NCI-H2196 (cell line): ENCODE results near the gene APBA2.

Source experiments
- DNase-seq: peaks from one replicate; lab custom pipeline; 2025; ENCODE audit not compliant: unreplicated experiment; lab: John Stamatoyannopoulos, UW

APBA2 gene

GRCh38 chr15:28933710-28934445 lies 48.1 kb downstream of the APBA2 start:
- no peak for DNase-seq

GRCh38 chr15:28934645-28935044 lies 48.9 kb downstream of the APBA2 start:
- no peak for DNase-seq

DNA sequence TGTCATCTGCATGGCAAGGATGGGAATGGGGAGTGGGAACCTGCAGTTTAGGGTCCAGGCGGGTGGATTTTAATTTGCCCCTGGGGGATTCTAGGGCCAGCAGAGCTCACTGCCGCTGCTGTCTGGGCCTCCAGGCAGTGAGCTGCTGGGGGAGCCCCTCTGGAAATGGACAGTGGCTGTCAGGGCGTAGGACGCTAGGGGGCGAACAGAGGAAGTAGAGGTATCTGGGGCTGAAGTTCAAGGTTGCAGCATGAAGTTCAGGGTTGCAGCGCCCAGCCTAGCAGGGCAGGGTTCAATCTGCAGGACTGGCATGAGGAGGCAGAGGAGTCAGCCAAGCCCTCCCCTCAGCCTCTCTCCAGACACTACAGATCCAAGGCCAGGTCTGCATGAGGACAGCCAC lies 49.5 kb downstream of the APBA2 start:
- no peak for DNase-seq

DNA sequence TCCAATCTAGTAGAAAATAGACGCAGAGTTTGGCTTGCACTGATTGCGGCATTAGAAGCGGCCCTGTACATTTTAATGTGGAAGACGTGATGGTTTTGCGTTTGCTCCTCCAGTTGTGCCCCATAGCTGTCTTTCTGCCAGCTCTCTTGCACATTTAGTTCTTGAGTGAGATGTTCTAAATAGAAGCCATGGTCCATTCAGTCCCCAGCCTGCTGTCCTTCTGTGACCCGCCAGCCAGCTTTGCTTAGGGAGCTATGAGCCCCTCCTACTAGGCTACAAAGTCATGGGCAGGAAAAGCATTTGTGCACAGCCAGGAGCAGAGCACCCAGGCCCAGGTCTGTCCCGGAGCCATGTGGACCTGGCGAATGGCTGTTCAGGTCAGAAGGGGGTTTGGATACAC lies 50.3 kb downstream of the APBA2 start:
- no peak for DNase-seq

GRCh38 chr15:28936481-28936881 lies 50.7 kb downstream of the APBA2 start:
- no peak for DNase-seq

DNA sequence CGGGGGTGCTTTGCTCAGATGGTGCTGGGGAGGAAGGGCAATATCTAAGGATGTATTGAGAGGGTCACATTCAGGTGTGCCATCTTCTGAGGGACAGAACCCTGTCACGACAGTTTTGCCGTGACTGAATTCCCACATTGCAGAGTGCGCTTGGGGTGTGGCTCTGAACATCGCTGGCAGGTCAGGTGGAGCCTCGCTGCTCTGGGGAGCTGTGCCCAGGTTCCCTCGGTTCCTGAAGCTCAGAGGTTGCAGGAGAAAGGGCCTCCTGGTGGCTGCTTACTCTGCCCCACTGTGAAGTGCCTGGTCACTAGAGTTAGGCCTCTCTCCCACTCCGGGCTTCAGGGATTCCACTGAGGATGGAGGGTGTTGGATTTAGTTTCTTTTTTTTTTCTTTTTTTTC lies 51.5 kb downstream of the APBA2 start:
- DNase-seq = no peak

GRCh38 chr15:28942046-28942445 lies 56.3 kb downstream of the APBA2 start:
- DNase-seq = no peak

GRCh38 chr15:28942571-28942970 lies 56.8 kb downstream of the APBA2 start:
- DNase-seq = no peak

- DNase-seq = no peak
Observed at GRCh38 chr15:28943146-28943545, 57.4 kb downstream of the APBA2 start.

GRCh38 chr15:28943611-28944230 lies 57.9 kb downstream of the APBA2 start:
- no peak for DNase-seq

DNA sequence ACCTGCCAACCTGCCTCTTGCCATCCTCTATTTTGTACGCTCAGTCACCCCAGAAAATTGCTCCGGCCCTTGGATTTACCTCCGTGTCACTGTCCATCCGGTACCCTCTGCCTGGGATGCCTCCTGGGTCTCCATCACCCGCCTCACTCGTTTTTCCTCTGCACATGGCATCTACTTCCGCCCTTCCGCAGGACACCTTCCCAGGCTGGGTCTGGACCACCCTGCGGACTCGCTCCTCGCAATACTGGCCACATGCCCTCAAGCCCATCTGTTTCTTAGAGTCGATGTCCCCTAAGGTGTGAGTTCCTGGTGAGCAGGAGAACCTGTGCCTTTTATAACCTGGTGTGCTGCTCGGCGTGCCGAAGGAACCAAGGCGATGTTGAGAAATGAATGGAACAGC lies 58.5 kb downstream of the APBA2 start:
- no peak for DNase-seq

DNA sequence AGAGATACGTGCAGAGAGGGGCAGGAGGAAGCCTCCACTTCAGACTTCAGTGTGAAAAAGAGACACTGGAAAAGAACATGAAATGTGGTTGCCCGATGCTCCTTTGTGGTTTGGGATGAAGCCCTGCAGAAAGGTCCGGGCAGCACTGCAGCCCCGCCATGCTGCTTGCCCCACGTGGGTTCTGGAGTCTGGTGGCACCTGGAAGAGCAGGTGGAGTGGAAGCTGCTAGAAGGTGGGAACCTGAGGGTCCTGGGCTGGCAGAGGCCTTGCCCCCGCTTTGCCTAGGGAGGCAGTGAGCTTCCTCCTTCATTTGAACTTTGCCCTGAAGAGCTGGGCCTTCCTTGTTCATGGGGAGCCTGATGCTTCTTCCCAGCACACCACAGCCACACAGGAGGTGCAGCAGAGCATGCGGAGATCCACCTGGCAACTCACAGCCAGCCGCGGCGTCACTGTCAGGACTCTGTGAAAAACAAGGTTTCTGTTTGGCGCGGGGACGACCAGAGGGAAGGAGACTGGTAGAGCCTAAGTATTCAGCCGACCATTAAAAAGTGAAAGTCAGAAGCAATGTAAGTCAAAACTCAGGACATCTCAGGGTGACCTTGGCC lies 59.0 kb downstream of the APBA2 start:
- DNase-seq = no peak

DNA sequence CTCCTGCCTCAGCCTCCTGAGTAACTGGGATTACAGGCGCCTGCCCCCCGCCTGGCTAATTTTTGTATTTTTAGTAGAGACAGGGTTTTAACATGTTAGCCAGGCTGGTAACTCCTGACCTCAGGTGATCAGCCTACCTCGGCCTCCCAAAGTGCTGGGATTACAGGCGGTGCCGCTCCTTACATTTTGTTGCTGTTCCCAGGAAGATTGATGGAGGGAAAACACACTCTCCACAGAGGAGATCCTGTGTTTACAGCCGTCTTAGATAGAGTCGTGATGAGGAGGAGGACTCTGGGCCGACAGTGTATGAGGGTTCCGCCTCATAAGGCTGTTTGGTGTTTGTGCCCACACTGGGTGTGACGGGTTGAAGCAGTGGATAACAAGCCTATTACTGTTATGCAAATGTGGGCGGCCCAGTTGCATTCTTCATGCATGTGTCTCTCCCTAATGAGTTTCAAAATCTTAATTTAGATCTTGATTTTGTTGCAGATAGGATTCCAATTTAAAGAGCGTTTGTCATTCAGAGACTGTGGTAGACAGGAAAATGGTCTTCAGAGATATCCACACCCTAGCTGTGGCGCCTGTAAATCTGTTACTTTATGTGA lies 60.0 kb downstream of the APBA2 start:
- no peak for DNase-seq

GRCh38 chr15:28946803-28947202 lies 61.0 kb downstream of the APBA2 start:
- DNase-seq = no peak

- no peak for DNase-seq
Observed at GRCh38 chr15:28947221-28947674, 61.5 kb downstream of the APBA2 start.

- DNase-seq = no peak
Observed at GRCh38 chr15:28948036-28948435, 62.3 kb downstream of the APBA2 start.

- no peak for DNase-seq
Observed at GRCh38 chr15:28950916-28951315, 65.1 kb downstream of the APBA2 start.

GRCh38 chr15:28952666-28953491 lies 67.1 kb downstream of the APBA2 start:
- DNase-seq = no peak

DNA sequence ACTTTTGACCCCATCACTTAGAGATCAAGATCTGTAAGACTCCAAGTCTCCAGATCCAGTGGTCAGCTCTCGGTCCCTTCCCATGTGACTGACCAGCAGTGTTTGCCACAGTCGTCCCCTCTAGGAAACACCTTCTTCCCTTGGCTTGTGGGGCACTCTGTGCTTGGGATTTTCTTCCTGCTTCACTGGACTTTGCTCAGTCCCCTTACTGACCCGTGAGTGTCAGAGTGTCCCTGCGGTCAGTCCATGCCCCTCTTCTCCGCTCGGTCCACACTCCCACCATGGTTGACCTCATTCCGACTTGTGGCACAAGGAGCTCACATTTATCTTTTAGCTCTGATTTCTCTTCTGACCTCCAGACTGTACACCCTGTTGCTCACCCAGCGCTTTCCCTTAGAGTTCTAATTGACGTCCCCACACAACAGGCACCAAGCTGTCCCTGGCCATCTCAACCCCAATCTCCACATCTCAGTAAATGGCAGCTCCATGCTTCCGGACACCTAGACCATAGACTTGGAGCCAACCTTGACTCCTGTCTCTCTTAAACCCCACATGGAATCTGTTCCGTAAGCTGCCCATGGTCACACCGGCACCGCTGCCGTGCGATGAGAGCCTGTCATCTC lies 67.9 kb downstream of the APBA2 start:
- DNase-seq = no peak

GRCh38 chr15:28954466-28955159 lies 68.8 kb downstream of the APBA2 start:
- no peak for DNase-seq
